ENCODE measurements around the gene KIF1A.

KIF1A gene

GRCh38 chr2:240817496-240818292, 2.3 kb downstream of the KIF1A start:
- DNase-seq: no peak

- DNase-seq: no peak
Measured at GRCh38 chr2:240816584-240817495, 3.2 kb downstream of the KIF1A start.

GRCh38 chr2:240815761-240816583, 4.0 kb downstream of the KIF1A start:
- DNase-seq: no peak

- no peak for DNase-seq
Measured at GRCh38 chr2:240814946-240815760, 4.9 kb downstream of the KIF1A start.

GRCh38 chr2:240814280-240814679, 5.7 kb downstream of the KIF1A start:
- DNase-seq: no peak

GRCh38 chr2:240813231-240813921, 6.6 kb downstream of the KIF1A start:
- DNase-seq: no peak

- DNase-seq: no peak
Measured at GRCh38 chr2:240812721-240813120, 7.3 kb downstream of the KIF1A start.

- no peak for DNase-seq
Measured at GRCh38 chr2:240812301-240812680, 7.7 kb downstream of the KIF1A start.

- DNase-seq: no peak
Measured at GRCh38 chr2:240811346-240812300, 8.4 kb downstream of the KIF1A start.

GRCh38 chr2:240810621-240811020, 9.4 kb downstream of the KIF1A start:
- no peak for DNase-seq

- DNase-seq: no peak
Measured at GRCh38 chr2:240810199-240810598, 9.8 kb downstream of the KIF1A start.

- no peak for DNase-seq
Measured at GRCh38 chr2:240809276-240809675, 10.7 kb downstream of the KIF1A start.

- no peak for DNase-seq
Measured at GRCh38 chr2:240806459-240806858, 13.6 kb downstream of the KIF1A start.

GRCh38 chr2:240806006-240806405, 14.0 kb downstream of the KIF1A start:
- DNase-seq: no peak

- DNase-seq: no peak
Measured at GRCh38 chr2:240803191-240803590, 16.8 kb downstream of the KIF1A start.

- no peak for DNase-seq
Measured at GRCh38 chr2:240799033-240799820, 20.8 kb downstream of the KIF1A start.

- no peak for DNase-seq
Measured at GRCh38 chr2:240798327-240798905, 21.6 kb downstream of the KIF1A start.

- no peak for DNase-seq
Measured at GRCh38 chr2:240797914-240798313, 22.1 kb downstream of the KIF1A start.

- DNase-seq: no peak
Measured at GRCh38 chr2:240797500-240797895, 22.5 kb downstream of the KIF1A start.
